Measurements from ENCODE around the gene BSDC1.

Gene BSDC1

GRCh38 chr1:32329931-32330466 lies 64.2 kb downstream of the BSDC1 start:
- H3K9me3 ChIP-seq (replicated peaks in 1 of 2; ENCODE audit: control insufficient read depth in 2 of 2, insufficient read depth in 1 of 2, low read depth in 1 of 2, low read length in 2 of 2) = peaks cover 0 to 2% of the 10 kb centered on the region in 2 donors
- H3K23ac ChIP-seq (ENCODE audit: low read depth, low read length, poor library complexity) = no peak overlapping the region
- peaks cover 2% of the 10 kb centered on the region for H3K79me1 ChIP-seq (ENCODE audit: low read depth, low read length)
- H2BK5ac ChIP-seq (ENCODE audit: low read length) = no peak overlapping the region
- H3K18ac ChIP-seq (ENCODE audit: low read length) = no peak overlapping the region
- H4K8ac ChIP-seq (ENCODE audit: low read depth, low read length) = no peak overlapping the region
- no peak for DNase-seq (ENCODE audit: low spot score)
- H3K36me3 ChIP-seq (replicated peaks in 1 of 2; ENCODE audit: control insufficient read depth in 2 of 2, insufficient read depth in 2 of 2, low read length in 2 of 2) = peaks cover 61 to 95% of the 10 kb centered on the region in 2 donors
- H2BK120ac ChIP-seq (ENCODE audit: low read depth, low read length) = no peak overlapping the region
- no peak overlapping the region for H2AK5ac ChIP-seq (ENCODE audit: low read depth, low read length)
- WGBS, 2 donors (ENCODE audit: extremely low coverage in 2 of 2, insufficient read length in 2 of 2, insufficient replicate concordance in 1 of 2) = no CpG with 5 or more reads among the region's 4 CpGs
- H3K4ac ChIP-seq (ENCODE audit: low read length) = no peak overlapping the region
- no peak overlapping the region for H3K9ac ChIP-seq (ENCODE audit: low read depth, low read length, poor library complexity)
- no peaks in the 10 kb centered on the region for H3K27me3 ChIP-seq (ENCODE audit: control insufficient read depth in 3 of 3, insufficient read depth in 3 of 3, low read depth in 1 of 3, low read length in 3 of 3)
- no peak overlapping the region for H3K4me3 ChIP-seq (ENCODE audit: low read length in 2 of 2)
- no peak overlapping the region for H3K14ac ChIP-seq (ENCODE audit: low read length)
- H4K91ac ChIP-seq (ENCODE audit: low read depth, low read length, poor library complexity) = no peak overlapping the region
- no peak overlapping the region for H2AFZ ChIP-seq (ENCODE audit: low read length)
- no peak overlapping the region for H2BK15ac ChIP-seq (ENCODE audit: low read length)
- peaks cover 10 to 11% of the 10 kb centered on the region in 2 donors for H3K4me1 ChIP-seq (ENCODE audit: control insufficient read depth in 2 of 2, insufficient read depth in 1 of 2, low read depth in 1 of 2, low read length in 2 of 2)
- H3K4me2 ChIP-seq (ENCODE audit: insufficient read depth, low read length, poor library complexity, severe bottlenecking) = no peak overlapping the region
- H3K27ac ChIP-seq (replicated peaks; ENCODE audit: low read length) = no peak overlapping the region
- no peak overlapping the region for H2BK12ac ChIP-seq (ENCODE audit: low read length)

GRCh38 chr1:32327204-32327603 lies 67.0 kb downstream of the BSDC1 start:
- H2AK5ac ChIP-seq (ENCODE audit: low read depth, low read length) = no peak overlapping the region
- no peak for DNase-seq (ENCODE audit: low spot score)
- H2BK5ac ChIP-seq (ENCODE audit: low read length) = no peak overlapping the region
- H3K23ac ChIP-seq (ENCODE audit: low read depth, low read length, poor library complexity) = peak overlapping the region; percentile 68
- H2BK15ac ChIP-seq (ENCODE audit: low read length) = no peak overlapping the region
- no peaks in the 10 kb centered on the region for H3K27me3 ChIP-seq (ENCODE audit: control insufficient read depth in 3 of 3, insufficient read depth in 3 of 3, low read depth in 1 of 3, low read length in 3 of 3)
- H3K4ac ChIP-seq (ENCODE audit: low read length) = no peak overlapping the region
- no peak overlapping the region for H2BK12ac ChIP-seq (ENCODE audit: low read length)
- no peak overlapping the region for H3K18ac ChIP-seq (ENCODE audit: low read length)
- no peak overlapping the region for H4K8ac ChIP-seq (ENCODE audit: low read depth, low read length)
- H3K14ac ChIP-seq (ENCODE audit: low read length) = no peak overlapping the region
- no peak overlapping the region for H3K4me3 ChIP-seq (ENCODE audit: low read length in 2 of 2)
- H4K91ac ChIP-seq (ENCODE audit: low read depth, low read length, poor library complexity) = no peak overlapping the region
- no peaks in the 10 kb centered on the region for H3K4me1 ChIP-seq (ENCODE audit: control insufficient read depth in 2 of 2, insufficient read depth in 1 of 2, low read depth in 1 of 2, low read length in 2 of 2)
- H3K36me3 ChIP-seq (replicated peaks in 1 of 2; ENCODE audit: control insufficient read depth in 2 of 2, insufficient read depth in 2 of 2, low read length in 2 of 2) = peaks cover 41 to 87% of the 10 kb centered on the region in 2 donors
- no peak overlapping the region for H3K27ac ChIP-seq (replicated peaks; ENCODE audit: low read length)
- H3K79me1 ChIP-seq (ENCODE audit: low read depth, low read length) = no peaks in the 10 kb centered on the region
- no CpG with 5 or more reads among the region's 11 CpGs for WGBS, 2 donors (ENCODE audit: extremely low coverage in 2 of 2, insufficient read length in 2 of 2, insufficient replicate concordance in 1 of 2)
- no peak overlapping the region for H2AFZ ChIP-seq (ENCODE audit: low read length)
- no peak overlapping the region for H3K4me2 ChIP-seq (ENCODE audit: insufficient read depth, low read length, poor library complexity, severe bottlenecking)
- H3K9me3 ChIP-seq (replicated peaks in 1 of 2; ENCODE audit: control insufficient read depth in 2 of 2, insufficient read depth in 1 of 2, low read depth in 1 of 2, low read length in 2 of 2) = peaks cover 0 to 2% of the 10 kb centered on the region in 2 donors
- no peak overlapping the region for H3K9ac ChIP-seq (ENCODE audit: low read depth, low read length, poor library complexity)
- no peak overlapping the region for H2BK120ac ChIP-seq (ENCODE audit: low read depth, low read length)

GRCh38 chr1:32321712-32322291 lies 72.4 kb downstream of the BSDC1 start:
- no peaks in the 10 kb centered on the region for H3K9me3 ChIP-seq (replicated peaks in 1 of 2; ENCODE audit: control insufficient read depth in 2 of 2, insufficient read depth in 1 of 2, low read depth in 1 of 2, low read length in 2 of 2)
- no peak overlapping the region for H2BK12ac ChIP-seq (ENCODE audit: low read length)
- H3K4ac ChIP-seq (ENCODE audit: low read length) = no peak overlapping the region
- no peak overlapping the region for H3K4me2 ChIP-seq (ENCODE audit: insufficient read depth, low read length, poor library complexity, severe bottlenecking)
- no peak overlapping the region for H4K91ac ChIP-seq (ENCODE audit: low read depth, low read length, poor library complexity)
- H2BK120ac ChIP-seq (ENCODE audit: low read depth, low read length) = no peak overlapping the region
- H3K14ac ChIP-seq (ENCODE audit: low read length) = no peak overlapping the region
- DNase-seq (ENCODE audit: low spot score) = no peak
- H3K79me1 ChIP-seq (ENCODE audit: low read depth, low read length) = no peaks in the 10 kb centered on the region
- H3K27ac ChIP-seq (replicated peaks; ENCODE audit: low read length) = no peak overlapping the region
- no peak overlapping the region for H2BK5ac ChIP-seq (ENCODE audit: low read length)
- no peak overlapping the region for H3K18ac ChIP-seq (ENCODE audit: low read length)
- no peak overlapping the region for H3K23ac ChIP-seq (ENCODE audit: low read depth, low read length, poor library complexity)
- no peak overlapping the region for H2AK5ac ChIP-seq (ENCODE audit: low read depth, low read length)
- H3K9ac ChIP-seq (ENCODE audit: low read depth, low read length, poor library complexity) = no peak overlapping the region
- H3K4me3 ChIP-seq (ENCODE audit: low read length in 2 of 2) = no peak overlapping the region
- H2AFZ ChIP-seq (ENCODE audit: low read length) = no peak overlapping the region
- H3K27me3 ChIP-seq (ENCODE audit: control insufficient read depth in 3 of 3, insufficient read depth in 3 of 3, low read depth in 1 of 3, low read length in 3 of 3) = no peaks in the 10 kb centered on the region
- H3K4me1 ChIP-seq (ENCODE audit: control insufficient read depth in 2 of 2, insufficient read depth in 1 of 2, low read depth in 1 of 2, low read length in 2 of 2) = no peaks in the 10 kb centered on the region
- no CpG with 5 or more reads among the region's 5 CpGs for WGBS, 2 donors (ENCODE audit: extremely low coverage in 2 of 2, insufficient read length in 2 of 2, insufficient replicate concordance in 1 of 2)
- H3K36me3 ChIP-seq (replicated peaks in 1 of 2; ENCODE audit: control insufficient read depth in 2 of 2, insufficient read depth in 2 of 2, low read length in 2 of 2) = peaks cover 5 to 79% of the 10 kb centered on the region in 2 donors
- no peak overlapping the region for H4K8ac ChIP-seq (ENCODE audit: low read depth, low read length)
- no peak overlapping the region for H2BK15ac ChIP-seq (ENCODE audit: low read length)

GRCh38 chr1:32318127-32318869 lies 75.9 kb downstream of the BSDC1 start:
- Histone ChIP-seq H3K79me1 (ENCODE audit: low read depth, low read length) (peaks cover 2% of the 10 kb centered on the region), H3K36me3 (replicated peaks in 1 of 2; ENCODE audit: control insufficient read depth in 2 of 2, insufficient read depth in 2 of 2, low read length in 2 of 2) (peaks cover 6 to 61% of the 10 kb centered on the region in 2 donors)
- WGBS, 2 donors (ENCODE audit: extremely low coverage in 2 of 2, insufficient read length in 2 of 2, insufficient replicate concordance in 1 of 2) = no CpG with 5 or more reads among the region's 10 CpGs

More at GRCh38 chr1:32318127-32318869, 75.9 kb downstream of the BSDC1 start:
- no peak overlapping the region for H3K9ac ChIP-seq (ENCODE audit: low read depth, low read length, poor library complexity)
- no peak overlapping the region for H3K18ac ChIP-seq (ENCODE audit: low read length)
- H3K4me3 ChIP-seq (ENCODE audit: low read length in 2 of 2) = no peak overlapping the region
- no peak overlapping the region for H2BK12ac ChIP-seq (ENCODE audit: low read length)
- no peaks in the 10 kb centered on the region for H3K9me3 ChIP-seq (replicated peaks in 1 of 2; ENCODE audit: control insufficient read depth in 2 of 2, insufficient read depth in 1 of 2, low read depth in 1 of 2, low read length in 2 of 2)
- H3K4ac ChIP-seq (ENCODE audit: low read length) = no peak overlapping the region
- H4K91ac ChIP-seq (ENCODE audit: low read depth, low read length, poor library complexity) = no peak overlapping the region
- H2AFZ ChIP-seq (ENCODE audit: low read length) = no peak overlapping the region
- H3K27me3 ChIP-seq (ENCODE audit: control insufficient read depth in 3 of 3, insufficient read depth in 3 of 3, low read depth in 1 of 3, low read length in 3 of 3) = no peaks in the 10 kb centered on the region
- no peak overlapping the region for H2BK15ac ChIP-seq (ENCODE audit: low read length)
- no peak overlapping the region for H2AK5ac ChIP-seq (ENCODE audit: low read depth, low read length)
- no peak for DNase-seq (ENCODE audit: low spot score)
- no peak overlapping the region for H2BK5ac ChIP-seq (ENCODE audit: low read length)
- no peak overlapping the region for H3K27ac ChIP-seq (replicated peaks; ENCODE audit: low read length)
- no peak overlapping the region for H2BK120ac ChIP-seq (ENCODE audit: low read depth, low read length)
- no peaks in the 10 kb centered on the region for H3K4me1 ChIP-seq (ENCODE audit: control insufficient read depth in 2 of 2, insufficient read depth in 1 of 2, low read depth in 1 of 2, low read length in 2 of 2)
- no peak overlapping the region for H4K8ac ChIP-seq (ENCODE audit: low read depth, low read length)
- no peak overlapping the region for H3K14ac ChIP-seq (ENCODE audit: low read length)
- H3K23ac ChIP-seq (ENCODE audit: low read depth, low read length, poor library complexity) = no peak overlapping the region
- H3K4me2 ChIP-seq (ENCODE audit: insufficient read depth, low read length, poor library complexity, severe bottlenecking) = no peak overlapping the region
